Glutamatergic neuron (in vitro differentiated cells): ENCODE data around the gene MTFMT. TPM values are rescaled to one million over a fixed set of nuclear protein-coding genes. Genes with fewer than 3 reads are reported as not detected.

ENCODE experiments used
- DNase-seq: peaks from one replicate; pipeline ENCODE4 v3.0.0; 2022
- H3K27ac Mint-ChIP-seq: one replicate; pipeline ENCODE4 v1.8.0; 2020; ENCODE audit warnings: mild to moderate bottlenecking, mixed read lengths, inconsistent platforms; ENCODE audit not compliant: unreplicated experiment
- H3K27me3 Mint-ChIP-seq: one replicate; pipeline ENCODE4 v1.8.0; 2020; ENCODE audit warnings: mild to moderate bottlenecking, moderate library complexity, mixed read lengths, inconsistent platforms; ENCODE audit not compliant: unreplicated experiment
- H3K36me3 Mint-ChIP-seq: one replicate; pipeline ENCODE4 v1.8.0; 2020; ENCODE audit warnings: mild to moderate bottlenecking, mixed read lengths, inconsistent platforms; ENCODE audit not compliant: unreplicated experiment
- H3K4me1 Mint-ChIP-seq: one replicate; pipeline ENCODE4 v1.8.0; 2020; ENCODE audit warnings: mild to moderate bottlenecking, low read depth, mixed read lengths, inconsistent platforms; ENCODE audit not compliant: unreplicated experiment
- H3K4me3 Mint-ChIP-seq: one replicate; pipeline ENCODE4 v1.8.0; 2020; ENCODE audit warnings: mild to moderate bottlenecking, mixed read lengths, inconsistent platforms; ENCODE audit not compliant: unreplicated experiment
- H3K9me3 Mint-ChIP-seq: one replicate; pipeline ENCODE4 v1.8.0; 2020; ENCODE audit warnings: mild to moderate bottlenecking, moderate library complexity, mixed read lengths, inconsistent platforms; ENCODE audit not compliant: unreplicated experiment
- total RNA-seq: library from RNA; stranded (reverse); fragmentation: NEBNext Ultra II Directional; extraction: Animal tissue kit (Norgen Biotek cat#: 25700); gene quantifications from one replicate; pipeline ENCODE4 v1.2.1, GENCODE V29; 2021; ENCODE audit not compliant: unreplicated experiment
- TF ChIP-seq, protein P1 (sequence below): fragments of 200-600 bp; sonication (generic); IDR thresholded peaks from one replicate; pipeline ENCODE4 v1.5.0; 2021; ENCODE audit not compliant: partially characterized antibody, unreplicated experiment

The MTFMT gene
- total RNA-seq, 1 donor from 2014 or later: 12.6 TPM

DNA sequence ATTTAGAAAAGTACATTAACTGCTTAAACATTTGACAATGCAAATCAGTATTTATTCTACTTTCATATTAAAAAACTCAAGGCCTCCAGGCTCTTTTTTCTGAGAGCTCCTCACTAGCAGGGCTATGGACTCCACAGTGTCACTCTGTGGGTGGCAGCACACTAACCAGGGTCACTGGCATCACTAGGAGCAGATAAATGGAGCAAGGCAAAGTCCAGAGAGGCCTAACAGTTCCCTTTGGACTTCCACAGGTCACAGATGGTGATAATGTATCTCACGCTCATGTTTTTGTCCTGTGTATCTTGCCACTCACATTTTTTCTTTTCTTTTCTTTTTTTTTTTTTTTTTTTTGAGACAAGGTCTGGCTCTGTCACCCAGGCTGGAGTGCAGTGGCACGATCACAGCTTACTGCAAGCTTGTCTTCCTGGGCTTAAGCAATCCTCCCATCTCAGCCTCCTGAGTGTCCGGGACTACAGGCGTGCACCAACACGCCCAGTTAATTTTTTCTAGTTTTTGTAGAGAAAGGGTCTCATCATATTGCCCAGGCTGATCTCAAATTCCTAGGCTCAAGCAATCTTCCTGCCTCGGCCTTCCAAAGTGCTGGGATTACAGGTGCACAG lies 47.5 kb downstream of the MTFMT start:
- TF ChIP-seq, protein P1, sequence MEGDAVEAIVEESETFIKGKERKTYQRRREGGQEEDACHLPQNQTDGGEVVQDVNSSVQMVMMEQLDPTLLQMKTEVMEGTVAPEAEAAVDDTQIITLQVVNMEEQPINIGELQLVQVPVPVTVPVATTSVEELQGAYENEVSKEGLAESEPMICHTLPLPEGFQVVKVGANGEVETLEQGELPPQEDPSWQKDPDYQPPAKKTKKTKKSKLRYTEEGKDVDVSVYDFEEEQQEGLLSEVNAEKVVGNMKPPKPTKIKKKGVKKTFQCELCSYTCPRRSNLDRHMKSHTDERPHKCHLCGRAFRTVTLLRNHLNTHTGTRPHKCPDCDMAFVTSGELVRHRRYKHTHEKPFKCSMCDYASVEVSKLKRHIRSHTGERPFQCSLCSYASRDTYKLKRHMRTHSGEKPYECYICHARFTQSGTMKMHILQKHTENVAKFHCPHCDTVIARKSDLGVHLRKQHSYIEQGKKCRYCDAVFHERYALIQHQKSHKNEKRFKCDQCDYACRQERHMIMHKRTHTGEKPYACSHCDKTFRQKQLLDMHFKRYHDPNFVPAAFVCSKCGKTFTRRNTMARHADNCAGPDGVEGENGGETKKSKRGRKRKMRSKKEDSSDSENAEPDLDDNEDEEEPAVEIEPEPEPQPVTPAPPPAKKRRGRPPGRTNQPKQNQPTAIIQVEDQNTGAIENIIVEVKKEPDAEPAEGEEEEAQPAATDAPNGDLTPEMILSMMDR: no peak
- Mint-ChIP-seq H3K4me3 (no peak overlapping the region), H3K9me3 (peaks cover 2% of the 10 kb centered on the region), H3K36me3 (no peaks in the 10 kb centered on the region), H3K4me1 (peaks cover 11% of the 10 kb centered on the region), H3K27me3 (peaks cover 2% of the 10 kb centered on the region), H3K27ac (no peak overlapping the region)
- DNase-seq: no peak

DNA sequence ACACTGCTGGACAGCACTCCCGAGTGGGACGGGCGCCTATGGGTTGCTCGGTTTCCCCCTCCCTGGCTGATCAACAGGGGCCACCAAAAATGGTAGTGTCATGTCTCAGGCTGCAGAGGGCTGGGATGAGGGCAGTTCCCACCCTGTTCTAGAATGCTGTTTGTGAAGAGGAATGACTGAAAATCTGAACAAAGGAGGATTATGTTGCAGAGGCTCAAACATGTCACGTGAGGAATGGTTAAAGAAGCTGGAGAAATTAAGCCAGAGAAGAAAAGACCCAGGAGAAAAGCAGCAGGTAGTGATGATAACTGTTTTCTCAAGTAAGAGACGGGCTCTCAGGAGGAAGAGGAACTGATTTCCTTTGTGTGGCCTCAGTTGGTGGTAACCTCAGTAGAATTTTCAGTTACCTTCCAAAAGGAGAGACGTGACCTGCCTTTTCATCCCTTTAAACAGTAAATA lies 50.2 kb downstream of the MTFMT start:
- DNase-seq: no peak
- peaks cover 8% of the 10 kb centered on the region for H3K4me1 Mint-ChIP-seq
- H3K36me3 Mint-ChIP-seq: no peaks in the 10 kb centered on the region
- H3K27me3 Mint-ChIP-seq: no peaks in the 10 kb centered on the region
- no peak overlapping the region for H3K4me3 Mint-ChIP-seq
- TF ChIP-seq, protein P1: no peak
- no peak overlapping the region for H3K27ac Mint-ChIP-seq
- peaks cover 2% of the 10 kb centered on the region for H3K9me3 Mint-ChIP-seq

DNA sequence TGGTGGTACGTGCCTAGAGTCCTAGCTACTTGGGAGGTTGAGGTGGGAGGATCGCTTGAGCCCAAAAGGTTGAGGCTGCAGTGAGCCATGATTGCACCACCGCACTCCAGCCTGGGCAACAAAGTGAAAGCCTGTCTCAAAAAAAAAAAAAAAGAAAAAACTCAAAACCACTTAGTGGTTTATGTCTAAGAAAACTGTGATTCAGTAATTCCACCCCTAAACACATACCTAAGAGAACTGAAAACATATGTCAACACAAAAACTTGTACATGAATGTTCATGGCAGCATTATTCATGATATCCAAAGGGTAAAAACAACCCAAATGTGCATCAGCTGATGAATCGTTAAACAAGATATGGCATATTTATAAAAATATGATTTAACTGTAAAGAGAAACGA lies 54.0 kb downstream of the MTFMT start:
- peaks cover 6% of the 10 kb centered on the region for H3K4me1 Mint-ChIP-seq
- H3K27ac Mint-ChIP-seq: no peak overlapping the region
- H3K36me3 Mint-ChIP-seq: peaks cover 4% of the 10 kb centered on the region
- H3K9me3 Mint-ChIP-seq: no peaks in the 10 kb centered on the region
- TF ChIP-seq, protein P1: no peak
- no peak overlapping the region for H3K4me3 Mint-ChIP-seq
- DNase-seq: no peak
- H3K27me3 Mint-ChIP-seq: no peaks in the 10 kb centered on the region

DNA sequence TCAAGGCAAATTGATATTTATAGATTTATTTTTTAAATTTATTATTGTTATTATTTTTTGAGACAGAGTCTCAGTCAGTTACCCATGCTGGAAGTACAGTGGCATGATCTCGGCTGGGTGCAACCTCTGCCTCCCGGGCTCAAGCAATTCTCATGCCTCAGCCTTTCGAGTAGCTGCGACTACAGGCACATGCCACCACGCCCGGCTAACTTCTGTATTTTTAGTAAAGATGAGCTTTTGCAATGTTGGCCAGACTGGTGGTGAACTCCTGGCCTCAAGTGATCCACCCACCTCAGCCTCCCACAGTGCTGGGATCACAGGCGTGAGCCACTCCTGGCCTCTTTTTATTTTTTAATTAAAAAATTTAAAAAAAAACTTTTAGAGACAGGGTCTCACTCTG lies 58.7 kb downstream of the MTFMT start:
- TF ChIP-seq, protein P1: no peak
- Mint-ChIP-seq H3K4me1 (no peaks in the 10 kb centered on the region), H3K4me3 (no peak overlapping the region), H3K9me3 (no peaks in the 10 kb centered on the region), H3K27me3 (no peaks in the 10 kb centered on the region), H3K27ac (no peak overlapping the region), H3K36me3 (peaks cover 4% of the 10 kb centered on the region)
- no peak for DNase-seq

DNA sequence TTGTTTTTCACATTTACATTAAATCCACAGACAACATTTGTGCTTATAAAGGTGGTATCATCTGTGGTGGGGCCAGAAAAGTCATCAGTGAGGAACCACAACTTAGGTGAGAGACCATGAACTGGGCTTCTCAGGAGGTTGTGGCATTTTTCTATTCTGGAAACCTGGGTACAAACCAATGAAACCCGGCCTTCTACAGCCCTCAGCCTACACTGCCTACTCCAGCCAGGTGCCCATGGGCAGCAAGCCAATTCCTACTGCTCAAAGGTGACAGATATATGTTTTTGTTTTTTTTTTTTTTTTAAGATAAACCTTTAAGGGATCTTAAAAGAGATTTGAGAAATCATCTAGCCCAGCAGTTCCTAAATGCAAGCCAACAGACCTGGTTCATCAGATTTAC lies 60.0 kb downstream of the MTFMT start:
- no peak overlapping the region for H3K27ac Mint-ChIP-seq
- TF ChIP-seq, protein P1: no peak
- DNase-seq: no peak
- no peaks in the 10 kb centered on the region for H3K9me3 Mint-ChIP-seq
- no peak overlapping the region for H3K4me3 Mint-ChIP-seq
- H3K4me1 Mint-ChIP-seq: no peaks in the 10 kb centered on the region
- peaks cover 4% of the 10 kb centered on the region for H3K36me3 Mint-ChIP-seq
- H3K27me3 Mint-ChIP-seq: no peaks in the 10 kb centered on the region
